HG02943 (cell line): ENCODE measurements around the gene TACC2.
"Not testable (repeated sequence)": the region's sequence is repeated elsewhere in the genome, so short reads cannot be mapped to it uniquely, and the experiment has no call there.

Experiments
- ATAC-seq: cut with Tn5 transposase; IDR thresholded peaks from one replicate; pipeline ENCODE4 v1.9.1; 2021; ENCODE audit warnings: mild to moderate bottlenecking, low read depth, moderate library complexity; ENCODE audit not compliant: unreplicated experiment

Gene TACC2

DNA sequence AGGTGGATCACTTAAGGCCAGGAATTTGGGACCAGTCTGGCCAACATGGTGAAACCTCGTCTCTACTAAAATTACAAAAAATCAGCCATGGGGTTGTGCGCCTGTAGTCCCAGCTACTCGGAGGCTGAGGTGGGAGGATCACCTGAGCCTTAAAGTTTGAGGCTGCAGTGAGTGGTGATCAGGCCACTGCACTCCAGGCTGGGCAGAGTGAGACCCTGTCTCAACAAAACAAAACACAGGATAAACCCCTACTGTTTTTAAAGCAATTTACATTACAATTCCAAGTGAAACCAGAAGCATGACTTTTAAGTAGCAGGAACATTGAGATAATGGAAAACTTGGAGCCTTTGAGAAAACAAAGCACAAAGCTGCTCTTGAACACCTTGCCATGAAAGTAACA, 189.7 kb downstream of the TACC2 start:
- ATAC-seq = no peak

DNA sequence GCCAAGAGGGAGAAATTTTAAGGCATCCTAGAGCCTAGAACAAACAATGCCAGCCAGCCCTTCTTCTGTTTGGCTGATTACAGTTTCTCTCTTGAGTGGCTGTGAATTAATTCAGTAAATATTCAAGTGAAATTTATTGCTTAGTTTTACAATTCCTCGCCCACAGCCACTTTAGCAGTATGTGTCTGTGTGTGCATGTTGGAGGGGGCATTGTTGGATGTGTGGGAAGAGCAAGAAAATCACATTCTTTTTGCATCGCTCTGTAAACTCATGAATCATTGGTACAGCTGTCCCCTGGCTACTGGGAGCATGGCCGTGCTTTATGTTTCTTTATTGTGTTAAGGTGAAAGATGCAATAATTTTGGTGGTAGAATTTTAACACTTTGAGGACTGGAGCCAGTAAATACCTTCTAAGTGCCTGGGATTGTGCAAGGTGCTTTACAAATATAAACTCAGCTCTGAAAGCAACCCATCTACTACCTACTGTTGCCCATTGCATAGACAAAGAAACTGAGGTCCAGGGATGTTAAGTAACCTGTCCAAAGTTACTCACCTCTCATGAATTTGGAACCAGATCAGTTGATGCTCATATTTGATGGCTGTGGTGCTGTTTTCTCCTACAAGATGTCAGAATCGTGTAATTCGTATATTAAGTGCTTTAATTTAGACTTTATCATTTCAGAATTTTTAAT, 192.2 kb downstream of the TACC2 start:
- no peak for ATAC-seq

DNA sequence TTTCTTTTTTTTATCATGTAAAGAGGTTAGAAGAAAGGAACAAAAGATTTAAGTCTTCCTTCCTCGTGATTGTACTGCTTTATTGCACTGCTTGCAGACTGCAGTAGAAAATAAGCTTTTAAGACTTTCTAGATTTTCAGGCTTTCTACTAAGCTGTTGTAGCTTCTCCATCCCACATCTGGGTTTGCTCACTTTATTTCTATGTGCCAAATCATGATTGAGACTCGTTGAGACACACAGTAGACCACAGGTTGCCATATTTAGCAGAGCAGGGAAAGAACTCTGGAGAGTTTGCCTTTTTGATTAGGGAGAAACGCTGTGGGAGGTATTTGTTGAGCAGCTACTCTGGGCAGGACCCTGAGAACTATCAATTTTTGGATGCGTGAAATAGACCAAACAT, 192.9 kb downstream of the TACC2 start:
- no peak for ATAC-seq

DNA sequence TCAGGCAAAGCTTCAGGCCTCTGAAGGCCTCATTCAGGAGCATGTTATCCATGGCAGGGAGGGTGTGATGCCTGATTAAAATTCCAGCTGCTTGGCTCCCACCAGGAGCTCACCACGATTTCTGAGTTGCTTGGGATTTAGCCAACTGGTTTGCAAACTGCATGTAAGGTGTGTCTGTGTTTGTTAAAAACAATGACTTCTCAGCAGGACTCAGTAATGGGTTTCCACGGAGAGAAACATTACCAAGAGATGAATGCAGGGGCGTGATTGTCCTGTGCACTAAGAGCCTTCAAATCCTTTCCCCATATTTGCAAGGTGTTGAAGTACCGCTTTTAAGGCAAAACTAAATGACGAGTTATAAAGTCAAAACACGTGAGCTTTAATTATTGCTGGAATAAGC, 193.3 kb downstream of the TACC2 start:
- ATAC-seq = no peak

DNA sequence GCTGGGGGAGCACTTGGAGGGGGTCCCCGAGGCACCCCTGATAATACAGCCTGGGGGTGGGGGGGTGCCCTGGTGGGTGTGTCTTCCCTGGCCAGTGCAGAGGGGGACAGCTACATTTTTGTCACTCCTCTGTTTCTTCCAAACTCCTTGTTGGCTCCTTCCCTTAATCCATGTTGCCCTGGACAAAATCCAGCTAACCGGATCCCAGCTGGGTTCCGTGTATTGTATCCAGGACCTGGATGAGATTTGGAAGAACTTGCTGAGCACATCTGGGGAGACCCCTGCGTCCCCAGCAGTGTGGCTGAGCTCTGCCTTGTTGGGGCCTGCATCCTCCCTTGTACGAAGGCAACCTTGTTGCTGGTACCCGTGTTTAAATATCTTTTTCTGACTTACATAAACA, 195.3 kb downstream of the TACC2 start:
- ATAC-seq = no peak

DNA sequence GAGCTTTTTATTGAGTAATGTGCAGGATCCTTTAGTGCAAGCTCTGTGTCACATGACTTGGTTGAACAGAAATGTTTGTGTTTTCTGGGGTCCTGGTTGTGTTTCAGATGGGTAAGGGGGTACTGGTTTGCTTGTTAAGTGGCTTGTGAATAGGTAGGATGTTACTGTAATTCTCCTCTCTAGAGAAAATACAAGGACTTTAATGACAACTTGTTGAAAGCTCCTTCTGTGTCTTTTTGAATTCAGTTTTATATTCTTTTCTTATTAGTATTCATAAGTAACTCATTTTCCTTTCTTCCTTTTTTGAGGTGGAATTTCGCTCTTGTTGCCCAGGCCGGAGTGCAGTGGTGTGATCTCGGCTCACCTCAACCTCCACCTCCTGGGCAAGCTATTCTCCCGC, 196.7 kb downstream of the TACC2 start:
- no peak for ATAC-seq

DNA sequence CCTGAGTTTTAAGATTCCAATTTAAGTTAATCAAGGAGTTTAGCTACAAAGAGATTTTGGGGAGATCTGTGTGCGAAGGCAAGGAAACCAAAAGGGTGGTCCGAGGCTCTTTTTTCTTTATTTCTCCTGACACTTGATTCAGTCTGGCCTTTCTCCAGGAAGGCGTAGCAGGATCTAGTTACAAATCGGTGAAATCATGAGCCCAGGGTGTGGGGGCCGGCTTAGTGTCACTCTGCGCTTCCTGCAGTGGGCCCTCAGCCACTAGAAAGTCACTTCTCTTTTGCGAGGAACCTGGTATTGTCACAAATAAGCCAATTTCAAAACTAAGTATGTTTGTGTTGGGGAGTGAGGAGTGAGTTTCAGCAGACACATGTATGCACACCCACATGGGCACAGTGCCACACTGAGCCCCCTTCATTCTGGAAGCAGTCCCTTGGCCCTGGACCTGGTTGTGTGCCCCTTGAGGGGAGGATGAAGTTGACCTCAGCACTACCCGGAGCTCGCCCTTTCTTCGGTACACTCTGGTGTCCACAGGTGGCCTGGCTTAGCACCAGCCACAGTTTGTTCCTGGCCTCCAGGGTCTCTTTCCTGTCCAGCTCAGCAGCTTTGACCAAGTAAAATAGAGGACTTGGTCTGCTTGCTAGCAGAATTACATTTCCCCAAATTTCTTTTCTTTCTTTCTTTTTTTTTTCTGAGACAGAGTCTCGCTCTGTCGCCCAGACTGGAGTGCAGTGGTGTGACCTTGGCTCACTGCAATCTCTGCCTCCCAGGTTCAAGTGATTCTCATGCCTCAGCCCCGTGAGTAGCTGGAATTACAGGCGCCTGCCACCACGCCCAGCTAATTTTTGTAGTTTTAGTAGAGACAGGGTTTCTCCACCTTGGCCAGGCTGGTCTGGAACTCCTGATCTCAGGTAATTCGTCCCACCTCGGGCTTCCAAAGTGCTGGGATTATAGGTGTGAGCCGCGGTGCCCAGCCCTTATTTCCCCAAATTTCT, 198.2 kb downstream of the TACC2 start:
- no peak for ATAC-seq

DNA sequence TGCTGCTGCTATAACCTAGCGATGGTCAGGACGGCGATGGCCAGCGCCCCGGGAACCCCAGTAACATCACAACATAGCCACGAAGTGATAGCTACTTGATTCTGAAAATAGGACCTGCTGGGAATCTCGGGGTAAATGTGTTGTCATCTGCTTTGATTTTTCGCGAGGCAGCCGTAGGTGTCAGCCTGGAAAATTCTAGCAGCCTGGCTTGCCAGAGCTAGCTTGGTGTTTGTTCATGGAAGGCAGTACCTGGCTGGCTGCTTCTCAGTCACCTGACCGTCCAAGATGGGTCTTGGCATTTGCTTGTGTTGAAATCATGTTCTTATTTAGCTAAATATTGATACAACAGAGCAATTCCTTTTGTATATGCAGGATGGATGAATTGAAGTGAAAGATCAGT, 199.7 kb downstream of the TACC2 start:
- no peak for ATAC-seq

DNA sequence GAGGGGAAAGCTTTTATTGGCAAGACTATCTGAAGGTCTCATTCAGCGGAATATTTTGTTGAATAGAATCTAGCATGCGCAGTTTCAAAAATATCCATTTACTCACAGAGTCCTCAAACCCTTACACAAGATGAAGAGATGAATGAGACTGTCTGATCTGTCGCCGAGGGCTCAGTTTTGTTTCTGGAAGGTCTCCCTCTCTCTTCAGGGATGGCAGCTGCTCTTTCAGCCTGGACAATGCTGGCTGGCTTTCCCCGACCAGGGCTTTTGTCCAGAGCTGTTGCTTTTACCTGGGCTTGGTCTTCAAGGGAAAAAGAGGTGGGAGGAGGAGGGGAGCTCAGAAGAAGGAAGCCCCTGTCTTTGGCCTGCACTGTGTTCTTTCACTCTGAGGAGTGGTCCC, 200.2 kb downstream of the TACC2 start:
- no peak for ATAC-seq

DNA sequence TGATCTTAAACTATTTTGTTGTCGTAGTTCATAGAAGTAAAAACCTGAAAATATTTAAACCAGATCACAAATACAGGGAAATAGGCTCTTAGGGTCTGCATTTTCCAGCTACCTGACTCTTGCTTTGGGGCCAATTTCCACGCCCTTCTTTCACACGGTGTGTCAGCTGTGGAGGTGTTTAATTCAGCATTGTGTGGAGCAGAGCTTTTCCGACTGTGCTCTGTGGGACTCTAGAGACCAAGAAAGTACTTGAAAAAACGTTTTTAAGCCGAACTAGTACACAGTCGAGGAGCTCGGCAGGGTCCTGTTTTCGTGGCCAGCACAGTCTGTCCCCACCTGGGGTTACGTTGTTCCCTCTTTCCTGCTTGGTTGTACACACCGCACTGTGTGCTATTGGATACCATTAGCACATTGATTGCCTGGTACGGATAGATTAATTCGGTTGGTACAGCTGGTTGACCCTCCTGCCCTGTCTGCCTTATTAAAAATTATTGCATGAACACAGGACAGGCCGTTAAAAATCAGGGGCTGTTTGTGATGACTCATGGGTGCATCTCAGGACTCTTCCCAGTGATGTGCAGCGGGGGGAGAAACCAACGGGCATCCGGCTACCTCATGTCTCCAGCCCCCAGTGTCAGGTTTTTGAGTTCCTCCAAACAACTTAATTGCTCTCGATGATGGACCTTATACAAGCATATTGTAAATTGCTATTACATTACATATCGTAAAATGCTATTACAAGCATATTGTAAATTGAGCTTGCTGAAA, 201.4 kb downstream of the TACC2 start:
- no peak for ATAC-seq

DNA sequence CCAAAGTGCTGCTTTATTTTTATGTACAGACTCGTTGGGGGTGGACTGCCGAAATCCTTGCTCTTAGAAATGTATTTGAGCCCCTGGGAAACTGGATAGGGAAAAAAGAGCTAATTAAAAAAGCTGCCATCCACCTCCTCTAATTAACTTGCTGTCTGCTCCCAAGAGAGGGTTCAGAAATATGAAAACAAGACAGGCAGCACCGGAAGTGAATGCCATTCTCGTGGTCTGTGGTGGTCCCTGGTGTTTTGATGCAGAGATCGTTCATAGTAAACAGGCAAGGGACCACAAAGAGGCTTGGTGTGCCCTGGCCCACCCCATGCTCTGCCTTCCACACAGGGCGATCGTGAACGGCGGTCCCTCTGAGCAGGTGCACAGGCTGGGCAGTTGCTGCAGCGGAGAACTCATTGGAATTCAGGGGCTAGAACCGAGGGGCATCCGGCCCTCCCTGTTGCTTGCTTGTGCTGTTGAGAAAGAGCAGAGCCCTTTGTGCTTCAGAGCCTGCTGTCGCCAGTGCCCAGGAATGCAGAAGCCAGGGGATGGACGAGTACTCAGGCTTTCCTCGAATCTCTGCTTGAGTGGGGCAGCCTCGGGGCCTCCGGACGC, 203.1 kb downstream of the TACC2 start:
- no peak for ATAC-seq

DNA sequence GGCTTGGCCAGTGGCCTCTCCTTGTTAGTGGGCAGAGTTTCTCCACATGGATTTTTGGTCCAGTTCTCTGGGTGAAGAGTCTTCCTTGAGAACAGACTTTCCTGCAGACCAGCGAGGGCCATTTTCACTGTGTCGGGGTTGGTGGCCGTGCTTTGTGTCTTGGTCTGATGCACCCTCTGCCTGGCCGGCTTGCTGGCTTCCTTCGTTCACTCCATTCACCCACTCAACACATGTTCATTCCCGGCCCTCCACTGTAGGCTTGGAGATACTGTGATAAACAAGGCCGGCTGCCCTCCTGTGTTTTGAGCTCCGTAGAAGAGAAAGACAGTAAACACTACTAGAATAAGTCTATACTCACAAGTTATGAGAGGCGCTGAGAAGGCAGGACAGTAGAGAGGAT, 205.3 kb downstream of the TACC2 start:
- no peak for ATAC-seq

DNA sequence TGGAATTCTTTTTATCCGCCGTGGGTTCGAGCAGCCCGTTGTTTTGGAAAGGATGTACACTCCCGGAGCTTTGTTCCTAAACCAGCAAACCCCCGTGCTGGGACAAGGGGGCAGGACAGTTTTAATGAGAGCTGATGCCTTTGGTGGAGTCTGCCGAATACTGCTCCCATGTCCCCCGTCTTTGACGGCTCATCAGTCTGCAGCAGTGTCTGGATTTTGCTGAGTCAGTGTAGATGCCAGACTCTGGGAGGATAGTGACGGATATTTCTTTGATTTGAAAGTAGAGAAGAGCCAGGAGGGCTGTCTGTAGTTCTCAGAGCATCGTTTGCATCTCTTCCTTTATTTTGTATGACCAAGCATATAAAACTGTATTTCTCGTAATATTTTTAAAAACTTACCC, 207.3 kb downstream of the TACC2 start:
- ATAC-seq = no peak

DNA sequence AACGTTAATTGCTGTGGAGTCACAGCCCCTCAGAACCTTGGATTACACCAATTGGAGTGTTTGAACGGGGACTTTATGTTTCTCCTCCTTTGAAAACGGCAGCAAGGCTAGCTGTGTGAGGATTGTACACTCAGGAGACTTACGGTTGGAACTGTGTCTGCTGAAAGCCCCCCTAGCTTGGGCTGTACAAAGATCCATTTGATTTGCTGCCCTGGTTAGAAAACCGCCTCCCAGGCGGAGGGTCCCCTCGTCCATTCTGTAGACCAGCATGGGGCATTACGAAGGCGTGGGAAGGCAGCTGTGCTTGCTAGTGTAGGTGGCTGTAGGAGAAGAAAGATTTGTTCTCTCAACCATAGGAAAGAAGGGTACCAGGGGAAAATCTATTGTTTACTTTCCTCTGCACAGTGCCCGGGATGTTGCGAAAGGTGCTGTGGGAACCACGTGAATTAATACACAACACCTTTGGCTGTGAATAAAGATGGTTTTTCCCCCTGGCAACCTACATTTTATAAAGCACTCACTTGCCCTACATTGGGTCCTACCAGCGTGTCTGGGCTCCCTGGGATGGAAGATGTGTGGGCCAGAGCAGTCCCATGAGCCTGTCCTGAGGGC, 208.8 kb downstream of the TACC2 start:
- ATAC-seq = no peak

DNA sequence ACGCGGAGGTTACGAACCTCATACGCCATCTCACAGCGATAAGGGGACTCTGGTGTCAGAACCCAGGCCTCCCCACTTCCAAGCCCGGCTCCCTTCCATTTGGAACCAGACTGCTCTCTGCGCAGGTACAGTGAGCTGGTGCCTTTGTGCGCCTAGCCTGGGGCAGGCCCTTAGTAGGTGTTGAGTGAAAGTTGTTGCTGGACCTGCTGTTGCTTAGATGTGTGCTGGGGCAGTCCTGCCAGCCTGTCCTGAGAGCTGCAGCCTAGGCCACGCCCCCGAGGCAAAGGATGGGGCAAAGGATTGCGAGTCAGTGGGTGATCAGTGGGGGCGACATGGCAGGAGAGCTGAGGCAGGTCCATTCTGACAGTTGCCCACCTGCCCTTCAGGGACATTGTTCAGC, 209.7 kb downstream of the TACC2 start:
- no peak for ATAC-seq

DNA sequence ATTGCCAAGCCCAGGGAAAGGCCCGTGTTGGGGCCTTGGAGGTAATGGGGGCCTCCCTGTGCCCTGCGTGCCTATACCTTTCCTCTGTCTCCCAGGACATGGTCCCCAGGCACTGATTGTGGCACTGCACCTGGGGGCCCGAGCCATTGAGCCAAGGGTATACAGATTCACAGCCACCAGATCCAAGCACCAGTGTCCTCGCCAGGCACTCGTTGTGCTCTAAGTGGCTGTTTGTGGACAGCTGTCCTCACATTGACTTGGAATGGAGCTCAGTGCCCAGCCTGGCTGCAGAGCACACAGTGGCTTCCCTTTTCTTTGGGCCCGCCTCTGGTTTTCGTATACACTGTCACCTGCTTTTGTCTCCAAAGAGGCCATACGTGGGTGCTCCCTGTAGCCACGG, 210.1 kb downstream of the TACC2 start:
- no peak for ATAC-seq

DNA sequence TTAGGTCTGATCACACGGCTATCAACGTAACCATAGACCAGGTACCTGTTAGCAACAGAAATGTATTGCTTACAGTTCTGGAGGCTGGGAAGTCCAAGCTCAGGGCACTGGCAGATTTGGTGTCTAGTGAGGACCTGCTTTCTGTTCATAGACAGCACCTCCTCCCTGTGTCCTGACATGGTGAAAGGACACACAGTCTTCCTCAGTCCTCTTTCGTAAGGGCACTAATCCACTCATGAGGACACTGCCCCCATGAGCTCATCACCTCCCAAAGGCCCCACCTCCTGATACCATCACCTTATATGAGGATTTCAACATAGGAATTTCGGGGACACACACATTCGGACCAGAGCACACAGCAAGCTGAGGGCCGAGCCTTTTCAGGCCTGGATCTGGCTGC, 210.7 kb downstream of the TACC2 start:
- ATAC-seq = no peak

DNA sequence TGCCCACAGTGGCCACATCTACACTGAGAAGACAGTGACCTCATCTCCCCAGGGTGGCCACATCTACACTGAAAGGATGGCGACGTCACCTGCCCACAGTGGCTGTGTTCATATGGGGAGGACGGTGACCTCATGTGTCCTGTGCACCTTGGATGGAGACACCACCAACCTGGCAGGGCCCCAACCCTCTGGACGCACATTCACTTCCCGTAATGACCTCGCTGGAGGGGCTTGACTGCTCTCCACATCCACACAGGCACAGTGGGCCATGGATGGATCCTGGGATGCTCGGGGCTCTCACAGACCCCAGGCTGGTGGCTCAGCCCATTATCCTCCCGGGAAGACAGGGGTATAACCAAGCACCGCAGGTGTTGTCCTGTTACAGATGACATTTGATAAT, 212.4 kb downstream of the TACC2 start:
- ATAC-seq = no peak

DNA sequence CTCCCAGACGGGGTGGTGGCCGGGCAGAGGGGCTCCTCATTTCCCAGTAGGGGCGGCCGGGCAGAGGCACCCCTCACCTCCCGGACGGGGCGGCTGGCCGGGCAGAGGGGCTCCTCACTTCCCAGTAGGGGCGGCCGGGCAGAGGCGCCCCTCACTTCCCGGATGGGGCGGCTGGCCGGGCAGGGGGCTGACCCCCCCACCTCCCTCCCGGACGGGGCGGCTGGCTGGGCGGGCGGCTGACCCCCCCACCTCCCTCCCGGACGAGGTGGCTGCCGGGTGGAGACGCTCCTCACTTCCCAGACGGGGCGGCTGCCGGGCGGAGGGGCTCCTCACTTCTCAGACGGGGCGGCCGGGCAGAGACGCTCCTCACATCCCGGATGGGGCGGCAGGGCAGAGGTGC, 214.2 kb downstream of the TACC2 start:
- ATAC-seq = not testable (repeated sequence)
